AG04450 (cell line): ENCODE data around the gene RIMBP2. TPM values are rescaled to one million over a fixed set of nuclear protein-coding genes. Genes with fewer than 3 reads are reported as not detected.

Source experiments
- CTCF ChIA-PET: fragments of 300-600, 350-600 bp; formaldehyde crosslinking; extraction: SDS; loops from one replicate; lab custom pipeline; 2022; ENCODE audit warnings: antibody characterized with exemption, inconsistent platforms; lab: Charles Lee
- POLR2A ChIA-PET: fragments of 350-600 bp; formaldehyde crosslinking; extraction: SDS; loops from one replicate; lab custom pipeline; 2021; ENCODE audit warnings: antibody characterized with exemption, inconsistent platforms; lab: Yijun Ruan, JAX
- DNase-seq: peaks from one replicate; pipeline ENCODE4 v3.0.0-alpha.2; 2011; ENCODE audit warnings: low read depth, low spot score
- H3K27ac ChIP-seq: one replicate; pipeline ENCODE4 v1.5.1; 2012; ENCODE audit warnings: low read depth, low read length, control low read depth
- H3K27me3 ChIP-seq: one replicate; pipeline ENCODE4 v1.6.0; 2012; ENCODE audit warnings: low read length; ENCODE audit not compliant: control insufficient read depth, insufficient read depth
- H3K4me3 ChIP-seq: 2 replicates; pipeline ENCODE4 v1.5.1; 2011; ENCODE audit warnings: mild to moderate bottlenecking, low read depth, low read length, control low read depth
- H3K9me3 ChIP-seq: 2 replicates; pipeline ENCODE4 v1.5.1; 2012; ENCODE audit warnings: low read length; ENCODE audit not compliant: control insufficient read depth, insufficient read depth
- polyA plus RNA-seq: library from polyadenylated mRNA; depleted of rRNA; stranded (reverse); fragments of >200 nt; gene quantifications from 2 replicates; pipeline ENCODE4 v1.2.3, GENCODE V29; 2011
- TF ChIP-seq, protein P1 (sequence below): IDR thresholded peaks from 2 replicates; pipeline ENCODE4 v1.5.1; 2011; ENCODE audit warnings: low read depth, low read length, control low read depth, inconsistent platforms

The RIMBP2 gene
- polyA plus RNA-seq, 1 experiment: not detected

DNA sequence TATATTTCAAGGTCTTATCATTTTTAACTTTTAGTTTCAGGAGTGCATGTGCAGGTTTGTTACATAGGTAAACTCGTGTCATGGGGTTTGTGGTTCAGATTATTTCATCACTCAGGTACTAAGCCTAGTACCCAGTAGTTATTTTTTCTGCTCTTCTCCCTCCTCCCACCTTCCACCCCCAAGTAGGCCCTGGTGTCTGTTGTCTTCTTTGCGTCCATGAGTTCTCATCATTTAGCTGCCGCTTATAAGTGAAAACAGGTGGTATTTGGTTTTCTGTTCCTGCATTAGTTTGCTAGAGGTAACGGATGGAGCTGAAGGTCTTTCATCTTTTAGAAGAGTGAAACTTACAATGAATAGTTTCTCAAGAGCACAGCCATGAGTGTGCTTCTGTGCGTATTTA is 354.0 kb downstream of the RIMBP2 start:
- Histone ChIP-seq H3K4me3 (no peak overlapping the region), H3K27me3 (no peaks in the 10 kb centered on the region), H3K27ac (no peak overlapping the region), H3K9me3 (peaks cover 26% of the 10 kb centered on the region)
- CTCF ChIA-PET: no interaction called here
- POLR2A ChIA-PET: no interaction called here
- DNase-seq: no peak
- TF ChIP-seq, protein P1, sequence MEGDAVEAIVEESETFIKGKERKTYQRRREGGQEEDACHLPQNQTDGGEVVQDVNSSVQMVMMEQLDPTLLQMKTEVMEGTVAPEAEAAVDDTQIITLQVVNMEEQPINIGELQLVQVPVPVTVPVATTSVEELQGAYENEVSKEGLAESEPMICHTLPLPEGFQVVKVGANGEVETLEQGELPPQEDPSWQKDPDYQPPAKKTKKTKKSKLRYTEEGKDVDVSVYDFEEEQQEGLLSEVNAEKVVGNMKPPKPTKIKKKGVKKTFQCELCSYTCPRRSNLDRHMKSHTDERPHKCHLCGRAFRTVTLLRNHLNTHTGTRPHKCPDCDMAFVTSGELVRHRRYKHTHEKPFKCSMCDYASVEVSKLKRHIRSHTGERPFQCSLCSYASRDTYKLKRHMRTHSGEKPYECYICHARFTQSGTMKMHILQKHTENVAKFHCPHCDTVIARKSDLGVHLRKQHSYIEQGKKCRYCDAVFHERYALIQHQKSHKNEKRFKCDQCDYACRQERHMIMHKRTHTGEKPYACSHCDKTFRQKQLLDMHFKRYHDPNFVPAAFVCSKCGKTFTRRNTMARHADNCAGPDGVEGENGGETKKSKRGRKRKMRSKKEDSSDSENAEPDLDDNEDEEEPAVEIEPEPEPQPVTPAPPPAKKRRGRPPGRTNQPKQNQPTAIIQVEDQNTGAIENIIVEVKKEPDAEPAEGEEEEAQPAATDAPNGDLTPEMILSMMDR: no peak

DNA sequence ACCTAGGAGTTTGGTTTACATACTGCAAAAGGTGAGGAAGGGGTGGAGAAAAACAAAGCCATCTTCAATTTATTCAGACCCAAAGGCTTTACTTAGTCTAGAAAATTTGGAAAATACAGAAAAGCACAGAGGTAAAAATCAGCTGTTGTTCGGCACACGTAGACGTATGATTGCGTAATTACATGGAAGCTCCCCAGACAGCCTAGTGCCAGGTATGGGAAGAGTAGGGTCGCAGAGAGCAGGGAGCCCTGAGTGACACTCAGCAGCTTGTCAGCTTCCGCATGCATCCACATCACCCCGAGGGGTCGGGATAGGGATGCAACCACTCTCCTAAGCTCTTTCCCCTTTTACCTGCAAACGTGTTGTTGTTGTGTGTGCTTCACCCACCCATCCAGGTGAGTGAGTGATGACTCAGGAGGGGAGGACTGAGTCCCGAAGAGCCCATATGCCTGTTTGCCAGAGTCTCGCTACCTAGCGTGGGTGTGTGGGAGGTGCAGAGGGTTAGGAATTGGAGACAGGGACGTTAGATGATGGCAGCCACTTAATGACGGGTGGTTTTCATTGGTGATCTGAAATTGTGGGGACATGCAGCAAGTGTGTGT is 358.3 kb downstream of the RIMBP2 start:
- H3K27me3 ChIP-seq: no peaks in the 10 kb centered on the region
- no peak for DNase-seq
- POLR2A ChIA-PET: no interaction called here
- H3K4me3 ChIP-seq: no peak overlapping the region
- H3K27ac ChIP-seq: no peak overlapping the region
- TF ChIP-seq, protein P1: no peak
- H3K9me3 ChIP-seq: peaks cover 17% of the 10 kb centered on the region
- CTCF ChIA-PET: no interaction called here

DNA sequence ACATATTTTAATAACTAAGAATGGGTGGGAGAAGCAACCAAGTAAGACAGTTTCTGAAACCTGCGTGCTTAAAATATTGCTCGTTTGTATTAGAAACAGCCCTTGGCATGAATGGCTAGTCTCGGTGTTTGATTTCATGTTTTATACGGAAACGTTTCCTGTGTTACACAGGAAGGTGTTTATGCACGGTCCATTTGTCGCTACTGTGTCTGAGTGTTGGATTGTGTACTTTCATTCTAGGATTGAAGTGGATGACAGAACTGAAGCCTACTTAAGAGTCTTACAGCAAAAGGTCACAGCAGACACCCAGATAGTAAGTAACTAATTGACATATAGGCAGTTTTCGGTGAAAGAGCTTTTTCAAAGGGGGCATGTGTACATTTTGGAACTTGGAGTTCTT is 358.9 kb downstream of the RIMBP2 start:
- POLR2A ChIA-PET: no interaction called here
- DNase-seq: no peak
- TF ChIP-seq, protein P1: no peak

DNA sequence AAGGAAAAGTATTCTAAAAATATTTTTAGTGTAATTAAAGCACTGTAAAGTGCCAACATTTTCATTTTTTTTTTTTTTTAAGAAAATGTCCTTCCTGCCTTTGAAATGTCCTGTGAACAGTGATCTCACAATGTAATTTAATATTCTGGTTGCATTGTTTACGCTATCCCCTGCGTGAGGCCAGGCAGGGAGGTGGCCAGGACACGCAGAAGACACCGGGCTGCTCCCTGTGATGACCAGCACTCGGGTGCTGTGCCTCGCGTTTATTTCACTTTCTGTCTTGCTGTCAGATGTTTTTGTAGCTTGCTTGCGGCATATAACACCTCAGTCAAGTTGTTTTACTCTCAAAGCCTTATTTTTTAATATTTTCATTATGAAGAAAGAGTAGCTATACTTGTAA is 359.9 kb downstream of the RIMBP2 start:
- POLR2A ChIA-PET: no interaction called here
- TF ChIP-seq, protein P1: no peak
- no peaks in the 10 kb centered on the region for H3K27me3 ChIP-seq
- DNase-seq: no peak
- H3K9me3 ChIP-seq: peaks cover 21% of the 10 kb centered on the region
- H3K27ac ChIP-seq: no peak overlapping the region
- no peak overlapping the region for H3K4me3 ChIP-seq
- CTCF ChIA-PET: no interaction called here

More for the DNA sequence above, 358.9 kb downstream of the RIMBP2 start:
- Histone ChIP-seq H3K27ac (no peak overlapping the region), H3K9me3 (peaks cover 19% of the 10 kb centered on the region), H3K27me3 (no peaks in the 10 kb centered on the region), H3K4me3 (no peak overlapping the region)
- CTCF ChIA-PET: no interaction called here

DNA sequence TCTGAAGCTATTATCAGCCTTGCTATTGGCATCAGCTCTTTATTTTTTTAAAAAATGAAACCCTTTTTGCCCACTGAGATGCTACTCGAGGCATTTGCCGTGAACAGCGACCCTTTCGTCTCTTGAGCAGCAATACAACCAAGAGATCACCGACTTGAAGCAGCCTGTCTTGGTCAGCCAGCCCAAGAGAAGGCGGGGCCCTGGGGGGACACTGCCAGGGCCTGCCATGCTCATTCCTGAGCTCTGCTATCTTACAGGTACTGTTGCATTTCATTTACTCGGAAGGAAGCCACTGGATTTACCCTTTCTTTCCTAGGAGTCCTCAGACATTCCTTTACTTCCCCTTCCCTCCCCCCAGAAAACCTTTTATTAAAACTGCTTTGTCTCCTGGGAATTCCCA is 361.7 kb downstream of the RIMBP2 start:
- no peak for DNase-seq
- Histone ChIP-seq H3K4me3 (no peak overlapping the region), H3K9me3 (peaks cover 26% of the 10 kb centered on the region), H3K27me3 (no peaks in the 10 kb centered on the region), H3K27ac (no peak overlapping the region)
- ChIA-PET POLR2A (no interaction called here), CTCF (no interaction called here)
- TF ChIP-seq, protein P1: no peak
